Right lobe of liver (tissue), 4 donors: ENCODE results near the gene MN1.

Experiments
- CTCF ChIP-seq, 4 donors: fragments of 200-600 bp in 3 of 4; fragments of 450-650 bp in 1 of 4; IDR thresholded peaks; one replicate each; pipeline versions ENCODE4 v1.5.1 to v1.8.0; 2016 to 2022; ENCODE audit warnings: antibody characterized with exemption in 4 of 4, mild to moderate bottlenecking in 2 of 4
- POLR2A ChIP-seq: fragments of 450-650 bp; IDR thresholded peaks from one replicate; pipeline ENCODE4 v1.6.1; 2017; ENCODE audit warnings: antibody characterized with exemption, mild to moderate bottlenecking
- donor health status: DM: no; HTN: no; CAD: no.
- donor health status: DM: no; HTN: no; CAD: no.
- donor health status: DM: no; HTN: yes; CAD: no.

DNA sequence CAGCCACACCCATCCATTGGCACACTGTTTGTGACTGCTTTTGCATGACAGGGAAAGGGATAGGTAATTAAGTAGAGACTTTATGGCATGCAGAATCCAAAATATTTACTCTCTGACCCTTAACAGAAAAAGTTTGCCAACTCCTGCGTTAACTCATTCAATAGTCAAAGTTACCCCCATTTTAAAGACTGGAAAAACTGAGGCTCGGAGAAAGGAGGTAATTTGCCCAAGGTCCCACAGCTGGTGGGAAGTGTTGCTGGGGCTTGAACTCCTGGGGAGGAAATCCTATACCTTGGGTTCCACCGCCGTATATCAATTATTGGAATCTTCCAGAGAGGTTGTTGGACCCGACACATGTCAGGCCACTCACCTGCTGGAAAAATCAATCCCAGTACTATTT lies 29.9 kb downstream of the MN1 start:
- no peak for TF ChIP-seq POLR2A
- no peak for TF ChIP-seq CTCF (IDR thresholded peaks at IDR 0.05)
